NCI-H2081 treated with DMSO at 0.1 percent for 48 hours (cell line): ENCODE data around the gene TRIM67.
"Not testable (repeated sequence)": the region's sequence is repeated elsewhere in the genome, so short reads cannot be mapped to it uniquely, and the experiment has no call there.

ENCODE experiments used
- DNase-seq: peaks from one replicate; lab custom pipeline; 2025; lab: John Stamatoyannopoulos, UW

TRIM67 gene

DNA sequence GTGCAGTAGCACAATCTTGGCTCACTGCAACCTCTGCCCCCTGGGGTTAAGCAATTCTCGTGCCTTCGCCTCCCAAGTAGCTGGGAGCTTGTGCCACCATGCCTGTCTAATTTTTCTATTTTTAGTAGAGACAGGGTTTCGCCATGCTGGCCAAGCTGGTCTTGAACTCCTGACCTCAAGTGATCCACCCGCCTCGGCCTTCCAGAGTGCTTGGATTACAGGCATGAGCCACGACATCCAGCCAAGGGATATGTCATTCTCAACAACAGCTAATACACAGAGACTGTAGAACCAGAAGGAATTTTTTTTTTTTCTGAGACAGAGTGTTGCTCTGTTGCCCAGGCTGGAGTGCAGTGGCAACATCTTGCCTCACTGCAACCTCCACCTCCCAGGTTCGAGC is 3.7 kb upstream of the TRIM67 start:
- DNase-seq = not testable (repeated sequence)

GRCh38 chr1:231159202-231159962 is 2.5 kb upstream of the TRIM67 start:
- no peak for DNase-seq

DNA sequence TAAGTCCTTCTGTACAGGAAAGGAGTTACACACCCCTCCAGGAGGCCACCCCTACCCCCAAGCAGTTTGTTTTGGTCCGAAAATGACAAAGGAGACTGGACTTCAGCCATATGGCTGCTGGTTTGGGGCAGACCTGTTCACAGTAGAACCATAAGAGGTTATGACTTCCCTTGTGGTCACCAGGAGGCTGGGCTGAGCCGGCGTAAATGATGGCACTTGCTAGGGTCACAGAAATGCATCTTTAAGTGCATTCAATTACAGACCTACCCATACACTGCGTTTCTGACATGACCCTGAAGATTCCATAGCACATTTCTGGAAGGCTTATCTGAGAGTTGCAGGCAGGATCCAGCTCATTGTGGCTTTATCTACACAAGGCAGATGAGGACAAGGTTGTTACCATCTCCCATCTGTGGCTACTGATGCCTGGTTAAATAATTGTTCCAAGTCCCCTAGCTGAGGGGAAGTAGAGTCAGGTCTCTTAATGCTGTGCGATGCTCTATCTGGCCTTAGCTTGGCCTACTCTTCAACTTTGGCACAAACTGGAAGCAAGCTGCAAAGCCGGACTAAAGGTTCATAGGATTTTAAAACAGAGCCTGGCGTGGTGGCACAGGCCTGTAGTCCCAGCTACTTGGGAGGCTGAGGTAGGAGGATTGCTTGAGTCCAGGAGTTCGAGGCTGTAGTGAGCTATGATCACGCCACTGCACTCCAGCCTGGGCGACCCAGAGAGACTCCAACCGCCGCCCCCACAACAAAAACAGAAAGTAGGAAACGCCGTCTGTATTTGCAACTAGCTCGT is 1.7 kb upstream of the TRIM67 start:
- DNase-seq = no peak

GRCh38 chr1:231160895-231161666 is 777 bp upstream of the TRIM67 start:
- DNase-seq = no peak

DNA sequence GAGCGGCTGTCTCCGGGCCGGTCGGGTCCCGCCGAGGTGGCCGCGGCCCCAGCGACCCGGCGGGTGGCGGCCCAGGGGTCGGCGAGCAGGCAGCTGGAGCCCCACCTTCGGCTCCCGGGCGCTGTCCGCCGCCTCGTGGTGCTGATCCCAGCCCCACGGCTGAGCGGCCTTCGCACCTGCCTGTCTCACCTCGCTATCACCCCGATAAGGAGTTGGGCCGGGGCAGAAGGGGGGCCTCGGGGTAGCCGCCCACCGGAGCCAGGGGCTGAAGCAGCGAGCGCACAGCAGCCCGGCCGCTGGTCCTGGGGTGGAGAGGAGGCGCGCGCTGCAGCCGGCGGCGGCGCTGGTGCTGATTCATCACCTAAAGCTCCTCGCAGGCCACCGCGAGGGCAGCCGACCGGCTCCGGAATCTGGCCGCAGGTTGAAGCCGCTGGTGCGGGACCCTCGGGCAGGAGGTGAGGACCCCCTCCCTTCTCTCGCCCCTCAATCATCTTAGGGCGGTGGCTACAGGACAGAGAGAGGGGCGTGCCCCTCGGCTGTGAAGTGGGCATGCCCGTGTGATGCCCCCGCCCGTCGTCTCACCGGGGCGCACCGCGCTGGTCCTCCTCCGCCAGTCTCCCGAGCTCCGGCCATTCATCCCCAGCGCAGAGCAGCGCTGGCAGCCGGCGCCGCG is 575 bp downstream of the TRIM67 start:
- no peak for DNase-seq

DNA sequence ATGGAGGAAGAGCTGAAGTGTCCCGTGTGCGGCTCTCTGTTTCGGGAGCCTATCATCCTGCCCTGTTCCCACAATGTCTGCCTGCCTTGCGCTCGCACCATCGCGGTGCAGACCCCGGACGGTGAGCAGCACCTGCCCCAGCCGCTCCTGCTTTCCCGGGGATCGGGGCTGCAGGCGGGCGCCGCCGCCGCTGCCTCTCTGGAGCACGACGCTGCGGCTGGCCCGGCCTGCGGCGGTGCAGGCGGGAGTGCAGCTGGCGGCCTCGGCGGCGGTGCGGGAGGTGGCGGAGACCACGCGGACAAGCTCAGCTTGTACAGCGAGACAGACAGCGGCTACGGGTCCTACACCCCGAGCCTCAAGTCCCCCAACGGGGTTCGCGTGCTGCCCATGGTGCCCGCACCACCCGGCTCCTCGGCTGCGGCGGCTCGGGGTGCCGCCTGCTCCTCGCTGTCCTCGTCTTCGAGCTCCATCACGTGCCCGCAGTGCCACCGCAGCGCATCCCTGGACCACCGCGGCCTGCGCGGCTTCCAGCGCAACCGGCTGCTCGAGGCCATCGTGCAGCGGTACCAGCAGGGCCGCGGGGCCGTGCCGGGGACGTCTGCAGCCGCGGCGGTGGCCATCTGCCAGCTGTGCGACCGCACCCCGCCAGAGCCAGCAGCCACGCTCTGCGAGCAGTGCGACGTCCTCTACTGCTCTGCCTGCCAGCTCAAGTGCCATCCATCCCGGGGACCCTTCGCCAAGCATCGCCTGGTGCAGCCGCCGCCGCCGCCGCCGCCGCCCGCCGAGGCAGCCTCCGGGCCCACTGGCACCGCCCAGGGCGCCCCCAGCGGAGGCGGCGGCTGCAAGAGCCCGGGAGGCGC is 1.3 kb downstream of the TRIM67 start:
- DNase-seq = no peak

- no peak for DNase-seq
Observed at GRCh38 chr1:231163830-231164427, 2.1 kb downstream of the TRIM67 start.

GRCh38 chr1:231165371-231165770 is 3.5 kb downstream of the TRIM67 start:
- DNase-seq = no peak

DNA sequence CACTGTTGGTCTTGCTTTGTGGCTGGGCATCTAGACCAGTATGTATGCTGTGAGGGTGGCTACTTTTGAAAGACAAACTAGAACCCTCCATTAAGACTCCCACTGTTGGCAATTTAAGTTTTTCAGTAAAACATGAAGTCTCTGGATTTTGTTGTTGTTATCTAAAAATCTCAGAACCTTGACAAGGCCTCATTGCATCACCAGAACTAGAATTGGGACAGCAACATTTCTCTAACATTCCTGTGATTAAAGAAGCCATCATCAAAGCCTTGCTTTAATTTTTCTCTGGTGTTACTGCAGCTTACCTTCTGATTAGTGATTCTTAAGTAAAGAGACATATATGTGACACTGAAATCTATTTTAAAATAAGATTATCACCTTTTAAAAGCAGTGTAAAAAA is 4.5 kb downstream of the TRIM67 start:
- no peak for DNase-seq

DNA sequence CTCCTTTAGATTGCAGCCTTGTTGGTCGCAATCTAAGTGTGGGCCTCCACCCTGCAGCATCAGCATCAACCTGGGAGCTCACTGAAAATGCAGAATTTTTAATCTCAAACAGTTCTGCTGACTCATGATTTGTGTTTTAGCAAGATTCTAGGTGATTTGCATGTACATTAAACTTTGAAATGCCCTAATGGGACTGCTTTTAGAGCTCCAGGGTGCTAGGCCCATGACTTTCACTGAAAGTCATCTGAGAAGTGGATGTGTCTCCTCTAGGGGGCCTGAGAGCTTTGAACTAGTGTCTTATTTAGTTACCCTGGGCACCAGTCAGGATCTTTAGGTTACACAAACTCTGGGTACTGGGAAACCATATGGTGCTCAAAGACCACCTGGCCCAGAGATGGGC is 9.0 kb downstream of the TRIM67 start:
- no peak for DNase-seq

GRCh38 chr1:231171623-231172197 is 9.9 kb downstream of the TRIM67 start:
- no peak for DNase-seq

- no peak for DNase-seq
Observed at GRCh38 chr1:231172411-231172810, 10.6 kb downstream of the TRIM67 start.

DNA sequence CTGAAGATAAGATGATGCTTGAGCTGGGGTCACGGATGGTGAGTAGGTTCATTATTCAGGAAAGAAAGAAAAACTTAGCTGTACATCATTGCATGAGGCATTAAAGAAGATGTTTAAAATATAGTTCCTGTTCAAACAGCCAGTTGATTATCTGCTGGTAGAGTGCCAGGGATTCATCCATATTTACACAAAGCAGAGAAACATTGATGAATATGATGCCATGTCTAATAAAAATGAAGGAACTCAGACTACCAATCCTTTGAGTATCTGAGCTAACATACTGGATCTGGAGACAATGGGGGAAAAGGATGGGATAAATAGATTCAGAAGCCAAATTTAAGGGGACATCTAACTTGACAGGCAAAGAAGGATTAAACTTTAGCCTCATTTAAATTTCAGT is 14.6 kb downstream of the TRIM67 start:
- DNase-seq = no peak

GRCh38 chr1:231177226-231177625 is 15.4 kb downstream of the TRIM67 start:
- no peak for DNase-seq

- DNase-seq = no peak
Observed at GRCh38 chr1:231177936-231178335, 16.1 kb downstream of the TRIM67 start.

DNA sequence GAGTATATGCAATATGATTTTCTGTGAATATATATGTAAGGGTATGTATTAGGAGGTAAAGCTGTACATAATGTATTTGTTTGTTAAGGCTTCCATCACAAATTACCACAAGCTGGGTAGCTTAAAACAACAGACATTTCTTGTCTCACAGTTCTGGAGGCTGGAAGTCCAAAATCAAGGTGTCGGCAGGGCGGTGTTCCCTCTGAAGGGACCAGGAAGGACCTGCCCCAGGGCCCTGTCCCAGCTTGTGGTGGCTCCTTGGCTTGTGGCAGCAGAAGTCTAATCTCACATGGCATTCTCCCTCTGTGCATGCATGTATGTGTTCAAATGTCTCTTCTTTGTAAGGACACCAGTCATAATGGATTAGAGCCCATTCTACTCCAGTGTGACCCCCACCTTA is 17.1 kb downstream of the TRIM67 start:
- no peak for DNase-seq

DNA sequence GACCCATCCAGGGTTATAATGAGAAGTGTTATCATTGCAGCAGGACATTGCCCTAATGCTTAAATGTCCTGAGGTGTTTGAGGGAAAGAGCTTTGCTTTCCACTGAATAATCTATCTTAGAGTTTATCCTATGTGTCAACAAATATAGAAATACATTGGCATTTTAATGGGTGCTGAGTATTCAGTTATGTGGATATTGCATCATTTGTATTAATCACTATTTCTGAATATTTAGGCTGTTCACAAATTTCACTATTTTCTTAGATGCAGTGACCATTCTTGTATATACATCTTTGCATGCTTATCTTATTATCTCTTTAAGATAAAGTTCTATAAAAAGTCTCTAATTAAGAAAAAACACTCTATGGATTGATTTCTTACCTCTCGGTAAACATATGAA is 18.2 kb downstream of the TRIM67 start:
- no peak for DNase-seq

GRCh38 chr1:231181271-231181670 is 19.4 kb downstream of the TRIM67 start:
- DNase-seq = no peak

DNA sequence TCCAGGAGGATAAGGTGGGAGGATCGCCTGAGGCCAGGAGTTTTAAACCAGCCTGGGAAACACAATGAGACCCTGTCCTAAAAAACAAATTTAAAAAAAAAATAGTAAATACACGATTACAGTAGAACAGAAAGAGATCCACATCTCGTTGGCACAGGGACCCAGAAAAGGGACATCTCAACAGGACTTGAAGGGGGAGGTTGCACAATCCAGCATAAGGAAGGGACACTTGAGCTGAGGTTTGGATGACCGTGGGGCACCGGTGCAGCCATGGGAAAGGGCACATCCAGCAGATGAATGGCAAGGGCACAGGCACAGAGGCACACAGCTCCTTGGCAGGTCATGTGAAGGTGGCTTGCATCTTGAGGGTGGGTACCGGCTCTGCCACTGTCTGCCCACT is 20.5 kb downstream of the TRIM67 start:
- no peak for DNase-seq
